Uterus (tissue), 4 donors: Measurements from ENCODE around the gene STAP2. TPM values are rescaled to one million over a fixed set of nuclear protein-coding genes. Genes with fewer than 3 reads are reported as not detected.
"Not testable (repeated sequence)": the region's sequence is repeated elsewhere in the genome, so short reads cannot be mapped to it uniquely, and the experiment has no call there.

Source experiments
- DNase-seq, 2 donors: peaks; one replicate each; pipeline ENCODE4 v3.0.0-alpha.2; 2019 to 2020
- H3K27ac ChIP-seq, 2 donors: fragments of 200-600 bp; sonication (generic); 1 replicate in 1 of 2; 2 replicates in 1 of 2; pipeline ENCODE4 v1.5.1; 2016 to 2018
- H3K27me3 ChIP-seq, 2 donors: fragments of 200-600 bp; sonication (generic); one replicate each; pipeline ENCODE4 v1.5.1; 2018 to 2019; ENCODE audit warnings: control low read depth in 1 of 2
- H3K36me3 ChIP-seq, 2 donors: fragments of 200-600 bp; sonication (generic); one replicate each; pipeline ENCODE4 v1.5.1; 2019; ENCODE audit warnings: control low read depth in 1 of 2
- H3K4me1 ChIP-seq, 2 donors: fragments of 200-600 bp; sonication (generic); one replicate each; pipeline ENCODE4 v1.5.1; 2018 to 2019; ENCODE audit warnings: control low read depth in 1 of 2
- H3K4me3 ChIP-seq, 2 donors: fragments of 200-600 bp; sonication (generic); 1 replicate in 1 of 2; 2 replicates in 1 of 2; pipeline ENCODE4 v1.5.1; 2018 to 2019; ENCODE audit warnings: mild to moderate bottlenecking in 1 of 2
- H3K9me3 ChIP-seq, 2 donors: fragments of 200-600 bp; sonication (generic); one replicate each; pipeline ENCODE4 v1.5.1; 2019; ENCODE audit warnings: control low read depth in 1 of 2
- CTCF ChIP-seq, 4 experiments: fragments of 200-600 bp in 2 of 4; fragments of 450-650 bp in 2 of 4; sonication (generic) in 2 of 4; IDR thresholded peaks; one replicate each; pipeline ENCODE4 v1.5.1; 2016 to 2019; ENCODE audit warnings: antibody characterized with exemption in 4 of 4, mild to moderate bottlenecking in 2 of 4, moderate library complexity in 1 of 4
- POLR2A ChIP-seq, 2 donors: fragments of 450-650 bp; IDR thresholded peaks; one replicate each; pipeline ENCODE4 v1.6.1; 2016; ENCODE audit warnings: antibody characterized with exemption in 2 of 2, mild to moderate bottlenecking in 1 of 2, moderate library complexity in 1 of 2
- intact Hi-C: fragments of 100-400 bp; cut with DNase I; formaldehyde crosslinking; loops from one replicate; pipeline ENCODE4 v1.15.1; 2023; ENCODE audit warnings: low total_unique reads
- total RNA-seq, 4 donors: library from RNA; depleted of rRNA in 3 of 4; stranded (reverse); fragments of >200 nt in 3 of 4; gene quantifications; one replicate each; pipeline versions ENCODE4 v1.1.0 to v1.2.4, GENCODE V29; 2014 to 2023
- donor health status: DM: yes; HTN: yes; CAD: no.

The STAP2 gene
- total RNA-seq, 4 donors from 2014 or later = 0.29 to 9.4 (median 6.2) TPM

DNA sequence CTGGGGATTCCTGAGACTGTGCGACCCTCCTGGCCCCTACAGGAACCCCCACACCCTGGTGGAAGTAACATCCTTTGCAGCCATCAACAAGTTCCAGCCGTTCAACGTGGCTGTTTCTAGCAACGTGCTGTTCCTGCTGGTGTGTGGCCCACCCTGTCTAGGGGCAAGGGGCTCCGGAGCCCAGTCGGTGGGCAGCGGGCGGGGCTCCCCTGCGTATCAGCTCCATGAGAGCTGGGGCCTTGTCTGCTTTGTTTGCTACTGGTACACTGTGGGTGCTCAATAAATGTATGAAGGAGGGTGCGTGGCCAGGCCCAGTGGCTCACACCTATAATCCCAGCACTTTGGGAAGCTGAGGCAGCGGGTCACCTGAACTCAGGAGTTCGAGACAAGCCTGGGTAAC lies 15.7 kb upstream of the STAP2 start:
- Histone ChIP-seq H3K4me3 (no peak overlapping the region), H3K36me3 (no peaks in the 10 kb centered on the region), H3K4me1 (no peaks in the 10 kb centered on the region), H3K27ac (no peak overlapping the region), H3K9me3 (no peaks in the 10 kb centered on the region), H3K27me3 (no peaks in the 10 kb centered on the region)
- no peak for DNase-seq
- TF ChIP-seq CTCF (IDR thresholded peaks at IDR 0.05) (no peak), POLR2A (IDR thresholded peaks at IDR 0.05) (no peak)
- intact Hi-C loops = loop anchor here (10.0 kb wide), 1 partner anchor 89 kb away; no protein-coding TSS in a partner anchor

DNA sequence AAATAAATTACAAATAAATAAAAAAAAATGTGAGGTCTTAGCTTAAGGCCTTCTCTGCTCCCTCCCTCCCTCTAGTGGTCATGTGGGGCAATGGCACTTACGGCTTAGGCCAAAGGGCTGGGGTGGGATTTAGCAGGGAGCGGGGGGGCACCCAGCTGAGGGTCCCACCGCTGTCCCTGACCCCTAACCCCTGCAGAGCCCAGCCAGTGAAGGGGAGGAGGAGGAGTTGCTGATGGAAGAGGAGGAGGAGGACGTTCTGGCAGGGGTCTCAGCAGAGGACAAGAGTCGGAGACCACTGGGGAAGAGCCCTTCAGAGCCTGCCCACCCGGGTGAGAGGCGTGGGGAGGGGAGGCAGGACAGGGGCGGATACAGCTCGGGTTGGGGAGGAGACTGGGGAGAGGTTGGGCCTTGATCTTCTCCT lies 14.1 kb upstream of the STAP2 start:
- Histone ChIP-seq H3K36me3 (no peaks in the 10 kb centered on the region), H3K27ac (no peak overlapping the region), H3K27me3 (no peaks in the 10 kb centered on the region), H3K9me3 (no peaks in the 10 kb centered on the region), H3K4me3 (no peak overlapping the region), H3K4me1 (no peaks in the 10 kb centered on the region)
- DNase-seq = peak in 1 of 2 donors; percentile 57
- intact Hi-C loops = loop anchor here (10.0 kb wide), 1 partner anchor 88 kb away; no protein-coding TSS in a partner anchor
- TF ChIP-seq POLR2A (IDR thresholded peaks at IDR 0.05) (no peak), CTCF (IDR thresholded peaks at IDR 0.05) (peak; percentile 38 to 86 (median 58))

- Histone ChIP-seq H3K36me3 (no peaks in the 10 kb centered on the region), H3K27ac (no peak overlapping the region), H3K9me3 (no peaks in the 10 kb centered on the region), H3K27me3 (no peaks in the 10 kb centered on the region), H3K4me1 (no peaks in the 10 kb centered on the region), H3K4me3 (no peak overlapping the region)
- no peak for DNase-seq
- TF ChIP-seq POLR2A (IDR thresholded peaks at IDR 0.05) = no peak
- TF ChIP-seq CTCF (IDR thresholded peaks at IDR 0.05) = no peak
- intact Hi-C loops = loop anchor here (10.0 kb wide), 1 partner anchor 86 kb away; no protein-coding TSS in a partner anchor
Observed at GRCh38 chr19:4350726-4351125, 12.1 kb upstream of the STAP2 start.

DNA sequence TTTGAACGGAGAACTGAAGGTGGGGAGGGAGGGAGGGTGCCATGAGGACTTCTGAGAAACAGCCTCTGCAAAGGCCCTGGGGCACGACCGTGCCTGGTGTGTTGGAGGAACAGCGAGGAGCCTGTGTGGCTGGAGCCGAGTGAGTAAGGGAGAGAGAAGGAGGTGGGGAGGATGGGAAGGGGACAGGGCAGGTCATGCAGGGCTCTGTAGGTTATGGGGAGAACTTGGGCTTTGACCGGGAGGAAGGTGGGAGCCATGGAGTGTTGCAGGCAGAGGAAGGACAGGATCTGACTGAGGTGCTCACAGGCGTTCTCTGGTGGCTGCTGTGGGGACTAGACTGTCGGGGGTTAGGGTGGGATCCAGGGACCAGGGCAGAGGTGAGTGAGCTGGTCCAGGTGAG lies 11.5 kb upstream of the STAP2 start:
- intact Hi-C loops = loop anchor here (10.0 kb wide), 1 partner anchor 85 kb away; no protein-coding TSS in a partner anchor

GRCh38 chr19:4349225-4349624 lies 10.6 kb upstream of the STAP2 start:
- H3K4me3 ChIP-seq, H3K27me3 ChIP-seq, H3K36me3 ChIP-seq, DNase-seq, H3K27ac ChIP-seq, intact Hi-C loops, H3K9me3 ChIP-seq, H3K4me1 ChIP-seq: not testable (repeated sequence)

More for the DNA sequence above, 11.5 kb upstream of the STAP2 start:
- Histone ChIP-seq H3K27ac (no peak overlapping the region), H3K27me3 (no peaks in the 10 kb centered on the region), H3K4me3 (no peak overlapping the region), H3K36me3 (no peaks in the 10 kb centered on the region), H3K9me3 (no peaks in the 10 kb centered on the region), H3K4me1 (no peaks in the 10 kb centered on the region)
- DNase-seq = no peak
- TF ChIP-seq CTCF (IDR thresholded peaks at IDR 0.05) = no peak
- no peak for TF ChIP-seq POLR2A (IDR thresholded peaks at IDR 0.05)

GRCh38 chr19:4347521-4347920 lies 8.9 kb upstream of the STAP2 start:
- intact Hi-C loops = no loop called here
- peaks cover 3 to 5% of the 10 kb centered on the region in 2 donors for H3K4me1 ChIP-seq
- H3K9me3 ChIP-seq = no peaks in the 10 kb centered on the region
- DNase-seq = no peak
- no peak overlapping the region for H3K4me3 ChIP-seq
- TF ChIP-seq CTCF (IDR thresholded peaks at IDR 0.05) (no peak), POLR2A (IDR thresholded peaks at IDR 0.05) (no peak)
- no peaks in the 10 kb centered on the region for H3K36me3 ChIP-seq
- H3K27ac ChIP-seq = no peak overlapping the region
- H3K27me3 ChIP-seq = no peaks in the 10 kb centered on the region
